ENCODE data around the gene NAA30. TPM values are rescaled to one million over a fixed set of nuclear protein-coding genes. Genes with fewer than 3 reads are reported as not detected.

The NAA30 gene
- total RNA-seq, 1 experiment from 2014 or later: 17.8 TPM

DNA sequence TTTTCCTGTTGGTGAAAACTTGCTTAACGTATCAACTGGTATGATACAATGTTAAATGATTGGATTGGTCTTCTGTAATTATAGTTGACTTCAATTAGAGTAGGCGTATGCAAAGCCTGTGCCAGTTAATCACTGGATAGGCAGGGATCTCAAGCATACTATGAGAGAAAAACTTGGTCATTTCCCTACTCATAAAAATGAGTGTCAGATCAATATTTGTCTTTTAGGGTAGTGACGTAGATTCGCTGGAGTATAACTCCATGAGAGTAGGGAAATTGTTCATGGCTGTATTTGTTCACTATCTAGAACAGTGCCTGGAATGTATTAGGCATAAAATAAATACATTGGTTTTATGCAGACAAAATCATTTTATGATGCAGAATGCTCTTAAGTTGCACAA, 28.6 kb downstream of the NAA30 start:
- Mint-ChIP-seq H3K36me3 (no peaks in the 10 kb centered on the region), H3K27ac (no peak overlapping the region), H3K4me3 (no peak overlapping the region), H3K9me3 (no peaks in the 10 kb centered on the region), H3K4me1 (no peaks in the 10 kb centered on the region), H3K27me3 (ENCODE audit: low read depth) (no peaks in the 10 kb centered on the region)
- POLR2A ChIA-PET: interaction anchor here (0.6 kb wide), 1 partner anchor 834 kb away, joined by 6 read pairs; no protein-coding TSS in a partner anchor
- CTCF ChIA-PET: no interaction called here
- TF ChIP-seq E2F1 (CRISPR knock-in tag; IDR thresholded peaks at IDR 0.05) (no peak), CBFB (CRISPR knock-in tag; IDR thresholded peaks at IDR 0.05; ENCODE audit: low read depth) (no peak), ETV6 (CRISPR knock-in tag; IDR thresholded peaks at IDR 0.05) (no peak), ZNF263 (CRISPR knock-in tag; IDR thresholded peaks at IDR 0.05; ENCODE audit: low read depth) (no peak), ZBTB43 (CRISPR knock-in tag; IDR thresholded peaks at IDR 0.05) (no peak), PRRX2 (CRISPR knock-in tag; IDR thresholded peaks at IDR 0.05) (no peak)
- no peak for ATAC-seq
- DNase-seq (ENCODE audit: low spot score): no peak

GRCh38 chr14:57420033-57420432, 29.6 kb downstream of the NAA30 start:
- no peak for TF ChIP-seq FOXJ3 (CRISPR knock-in tag; IDR thresholded peaks at IDR 0.05; ENCODE audit: borderline replicate concordance)
- no peak for TF ChIP-seq ZNF232 (CRISPR knock-in tag; IDR thresholded peaks at IDR 0.05)
- TF ChIP-seq, protein P1, sequence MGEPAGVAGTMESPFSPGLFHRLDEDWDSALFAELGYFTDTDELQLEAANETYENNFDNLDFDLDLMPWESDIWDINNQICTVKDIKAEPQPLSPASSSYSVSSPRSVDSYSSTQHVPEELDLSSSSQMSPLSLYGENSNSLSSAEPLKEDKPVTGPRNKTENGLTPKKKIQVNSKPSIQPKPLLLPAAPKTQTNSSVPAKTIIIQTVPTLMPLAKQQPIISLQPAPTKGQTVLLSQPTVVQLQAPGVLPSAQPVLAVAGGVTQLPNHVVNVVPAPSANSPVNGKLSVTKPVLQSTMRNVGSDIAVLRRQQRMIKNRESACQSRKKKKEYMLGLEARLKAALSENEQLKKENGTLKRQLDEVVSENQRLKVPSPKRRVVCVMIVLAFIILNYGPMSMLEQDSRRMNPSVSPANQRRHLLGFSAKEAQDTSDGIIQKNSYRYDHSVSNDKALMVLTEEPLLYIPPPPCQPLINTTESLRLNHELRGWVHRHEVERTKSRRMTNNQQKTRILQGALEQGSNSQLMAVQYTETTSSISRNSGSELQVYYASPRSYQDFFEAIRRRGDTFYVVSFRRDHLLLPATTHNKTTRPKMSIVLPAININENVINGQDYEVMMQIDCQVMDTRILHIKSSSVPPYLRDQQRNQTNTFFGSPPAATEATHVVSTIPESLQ (CRISPR knock-in tag; IDR thresholded peaks at IDR 0.05): no peak
- H3K27ac Mint-ChIP-seq: no peak overlapping the region
- H3K9me3 Mint-ChIP-seq: no peaks in the 10 kb centered on the region
- DNase-seq (ENCODE audit: low spot score): no peak
- no peak overlapping the region for H3K4me3 Mint-ChIP-seq
- H3K27me3 Mint-ChIP-seq (ENCODE audit: low read depth): no peaks in the 10 kb centered on the region
- no peak for ATAC-seq
- CTCF ChIA-PET: no interaction called here
- POLR2A ChIA-PET: no interaction called here
- no peaks in the 10 kb centered on the region for H3K4me1 Mint-ChIP-seq
- no peaks in the 10 kb centered on the region for H3K36me3 Mint-ChIP-seq

GRCh38 chr14:57420986-57421385, 30.6 kb downstream of the NAA30 start:
- Mint-ChIP-seq H3K36me3 (no peaks in the 10 kb centered on the region), H3K27me3 (ENCODE audit: low read depth) (no peaks in the 10 kb centered on the region), H3K27ac (no peak overlapping the region), H3K9me3 (no peaks in the 10 kb centered on the region), H3K4me3 (no peak overlapping the region), H3K4me1 (no peaks in the 10 kb centered on the region)
- ChIA-PET CTCF (no interaction called here), POLR2A (no interaction called here)
- DNase-seq (ENCODE audit: low spot score) (no peak), ATAC-seq (no peak)
- TF ChIP-seq, protein P2, sequence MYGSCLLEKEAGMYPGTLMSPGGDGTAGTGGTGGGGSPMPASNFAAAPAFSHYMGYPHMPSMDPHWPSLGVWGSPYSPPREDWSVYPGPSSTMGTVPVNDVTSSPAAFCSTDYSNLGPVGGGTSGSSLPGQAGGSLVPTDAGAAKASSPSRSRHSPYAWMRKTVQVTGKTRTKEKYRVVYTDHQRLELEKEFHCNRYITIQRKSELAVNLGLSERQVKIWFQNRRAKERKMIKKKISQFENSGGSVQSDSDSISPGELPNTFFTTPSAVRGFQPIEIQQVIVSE (CRISPR knock-in tag; IDR thresholded peaks at IDR 0.05; ENCODE audit: borderline replicate concordance): no peak
- TF ChIP-seq USF2 (CRISPR knock-in tag; IDR thresholded peaks at IDR 0.05) (no peak), PREB (CRISPR knock-in tag; IDR thresholded peaks at IDR 0.05; ENCODE audit: borderline replicate concordance) (no peak), RELA (CRISPR knock-in tag; IDR thresholded peaks at IDR 0.05; ENCODE audit: borderline replicate concordance) (no peak), ZNF219 (CRISPR knock-in tag; IDR thresholded peaks at IDR 0.05; ENCODE audit: borderline replicate concordance) (no peak), NR3C1 (CRISPR knock-in tag; conservative IDR thresholded peaks at IDR 0.05; ENCODE audit: low read depth) (no peak), FOXK1 (CRISPR knock-in tag; IDR thresholded peaks at IDR 0.05) (no peak), FOXP1 (CRISPR knock-in tag; IDR thresholded peaks at IDR 0.05; ENCODE audit: borderline replicate concordance) (no peak), KAT7 (CRISPR knock-in tag; IDR thresholded peaks at IDR 0.05; ENCODE audit: borderline replicate concordance) (no peak), ZNF416 (CRISPR knock-in tag; IDR thresholded peaks at IDR 0.05) (no peak), SOX15 (CRISPR knock-in tag; IDR thresholded peaks at IDR 0.05) (no peak)
- TF ChIP-seq, protein P3, sequence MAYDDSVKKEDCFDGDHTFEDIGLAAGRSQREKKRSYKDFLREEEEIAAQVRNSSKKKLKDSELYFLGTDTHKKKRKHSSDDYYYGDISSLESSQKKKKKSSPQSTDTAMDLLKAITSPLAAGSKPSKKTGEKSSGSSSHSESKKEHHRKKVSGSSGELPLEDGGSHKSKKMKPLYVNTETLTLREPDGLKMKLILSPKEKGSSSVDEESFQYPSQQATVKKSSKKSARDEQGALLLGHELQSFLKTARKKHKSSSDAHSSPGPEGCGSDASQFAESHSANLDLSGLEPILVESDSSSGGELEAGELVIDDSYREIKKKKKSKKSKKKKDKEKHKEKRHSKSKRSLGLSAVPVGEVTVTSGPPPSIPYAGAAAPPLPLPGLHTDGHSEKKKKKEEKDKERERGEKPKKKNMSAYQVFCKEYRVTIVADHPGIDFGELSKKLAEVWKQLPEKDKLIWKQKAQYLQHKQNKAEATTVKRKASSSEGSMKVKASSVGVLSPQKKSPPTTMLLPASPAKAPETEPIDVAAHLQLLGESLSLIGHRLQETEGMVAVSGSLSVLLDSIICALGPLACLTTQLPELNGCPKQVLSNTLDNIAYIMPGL (CRISPR knock-in tag; IDR thresholded peaks at IDR 0.05): no peak
- TF ChIP-seq, protein P4, sequence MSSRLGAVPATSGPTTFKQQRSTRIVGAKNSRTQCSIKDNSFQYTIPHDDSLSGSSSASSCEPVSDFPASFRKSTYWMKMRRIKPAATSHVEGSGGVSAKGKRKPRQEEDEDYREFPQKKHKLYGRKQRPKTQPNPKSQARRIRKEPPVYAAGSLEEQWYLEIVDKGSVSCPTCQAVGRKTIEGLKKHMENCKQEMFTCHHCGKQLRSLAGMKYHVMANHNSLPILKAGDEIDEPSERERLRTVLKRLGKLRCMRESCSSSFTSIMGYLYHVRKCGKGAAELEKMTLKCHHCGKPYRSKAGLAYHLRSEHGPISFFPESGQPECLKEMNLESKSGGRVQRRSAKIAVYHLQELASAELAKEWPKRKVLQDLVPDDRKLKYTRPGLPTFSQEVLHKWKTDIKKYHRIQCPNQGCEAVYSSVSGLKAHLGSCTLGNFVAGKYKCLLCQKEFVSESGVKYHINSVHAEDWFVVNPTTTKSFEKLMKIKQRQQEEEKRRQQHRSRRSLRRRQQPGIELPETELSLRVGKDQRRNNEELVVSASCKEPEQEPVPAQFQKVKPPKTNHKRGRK (CRISPR knock-in tag; IDR thresholded peaks at IDR 0.05; ENCODE audit: borderline replicate concordance): no peak
